NCI-H526 treated with DMSO at 0.1 percent for 48 hours (cell line): ENCODE measurements around the gene GCK.
"Not testable (repeated sequence)": the region's sequence is repeated elsewhere in the genome, so short reads cannot be mapped to it uniquely, and the experiment has no call there.

Experiments used
- DNase-seq: peaks from one replicate; lab custom pipeline; 2025; lab: John Stamatoyannopoulos, UW

GCK gene

DNA sequence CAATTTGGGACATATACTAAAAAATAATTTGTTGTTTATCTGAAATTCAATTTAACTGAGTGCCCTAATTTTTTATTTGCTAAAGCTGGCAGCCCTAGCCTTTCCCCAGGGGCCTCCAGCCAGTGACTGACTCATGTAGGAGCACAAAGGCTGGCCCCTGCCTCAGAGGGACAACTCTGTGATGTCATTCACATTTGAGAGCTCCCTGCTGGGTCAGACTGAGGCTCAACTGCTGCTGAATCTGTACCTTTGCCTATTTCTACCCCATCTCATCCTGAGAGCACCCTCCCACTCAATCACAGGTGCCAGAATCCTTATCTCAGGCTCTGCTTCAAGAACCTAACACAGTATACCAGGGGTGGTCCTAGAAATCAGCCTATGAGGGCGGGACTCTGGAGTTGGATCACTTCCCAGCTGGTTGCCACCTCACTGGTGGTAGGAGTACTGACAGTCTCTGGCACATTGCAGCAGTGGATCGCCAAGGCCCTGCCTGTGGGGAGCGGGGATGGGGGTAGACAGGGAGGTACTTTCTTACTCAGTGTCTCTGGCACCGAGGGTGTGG is 11.6 kb downstream of the GCK start:
- DNase-seq: no peak

DNA sequence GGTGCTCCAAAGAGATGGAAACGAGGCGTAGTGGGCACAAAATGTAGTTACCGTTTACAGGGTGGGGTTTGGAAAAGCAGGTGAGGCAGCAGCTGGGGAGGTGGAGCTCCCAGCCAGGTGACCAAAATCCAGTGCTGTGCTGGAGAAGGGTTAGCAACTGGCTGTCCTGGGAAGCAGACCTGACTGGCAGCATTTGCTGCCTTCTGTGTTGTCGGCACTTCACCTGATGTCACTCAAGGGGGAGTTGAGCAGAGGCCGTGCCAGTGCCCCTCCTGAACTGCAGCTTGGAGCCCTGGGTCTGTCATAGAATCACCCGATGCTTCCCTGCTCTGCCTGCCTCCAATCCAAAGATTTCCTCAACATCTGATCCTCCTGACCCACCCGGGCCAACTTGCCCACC is 12.8 kb downstream of the GCK start:
- DNase-seq: no peak

DNA sequence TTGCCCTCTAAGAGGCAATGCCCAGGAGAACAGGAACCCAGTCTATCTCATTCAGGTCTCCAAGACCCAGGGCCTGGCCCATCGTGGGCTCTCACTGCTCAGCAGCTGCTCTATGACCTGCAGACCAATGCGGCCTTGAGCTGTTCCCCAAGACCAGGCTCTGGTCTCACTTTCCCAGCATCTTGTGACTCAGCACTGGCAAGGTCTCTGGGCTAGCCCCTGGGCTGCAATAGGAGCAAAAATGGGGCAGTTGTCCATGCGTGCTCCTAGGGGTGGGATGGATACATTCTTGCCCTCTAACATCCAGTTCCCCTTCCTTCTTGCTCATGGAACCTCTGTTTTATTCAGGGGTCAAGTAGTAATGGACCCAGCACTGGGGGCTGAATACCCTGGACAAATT is 13.5 kb downstream of the GCK start:
- no peak for DNase-seq

DNA sequence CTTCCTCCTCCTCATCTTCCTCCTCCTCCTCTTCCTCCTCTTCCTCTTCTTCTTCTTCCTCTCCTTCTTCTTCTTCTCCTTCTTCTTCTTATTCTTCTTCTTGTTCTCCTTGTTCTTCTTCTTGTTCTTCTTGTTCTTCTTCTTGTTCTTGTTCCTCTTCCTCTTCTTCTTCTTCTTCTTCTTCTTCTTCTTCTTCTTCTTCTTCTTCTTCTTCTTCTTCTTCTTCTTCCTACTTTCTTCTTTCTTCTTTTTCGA is 14.6 kb downstream of the GCK start:
- not testable (repeated sequence) for DNase-seq

DNA sequence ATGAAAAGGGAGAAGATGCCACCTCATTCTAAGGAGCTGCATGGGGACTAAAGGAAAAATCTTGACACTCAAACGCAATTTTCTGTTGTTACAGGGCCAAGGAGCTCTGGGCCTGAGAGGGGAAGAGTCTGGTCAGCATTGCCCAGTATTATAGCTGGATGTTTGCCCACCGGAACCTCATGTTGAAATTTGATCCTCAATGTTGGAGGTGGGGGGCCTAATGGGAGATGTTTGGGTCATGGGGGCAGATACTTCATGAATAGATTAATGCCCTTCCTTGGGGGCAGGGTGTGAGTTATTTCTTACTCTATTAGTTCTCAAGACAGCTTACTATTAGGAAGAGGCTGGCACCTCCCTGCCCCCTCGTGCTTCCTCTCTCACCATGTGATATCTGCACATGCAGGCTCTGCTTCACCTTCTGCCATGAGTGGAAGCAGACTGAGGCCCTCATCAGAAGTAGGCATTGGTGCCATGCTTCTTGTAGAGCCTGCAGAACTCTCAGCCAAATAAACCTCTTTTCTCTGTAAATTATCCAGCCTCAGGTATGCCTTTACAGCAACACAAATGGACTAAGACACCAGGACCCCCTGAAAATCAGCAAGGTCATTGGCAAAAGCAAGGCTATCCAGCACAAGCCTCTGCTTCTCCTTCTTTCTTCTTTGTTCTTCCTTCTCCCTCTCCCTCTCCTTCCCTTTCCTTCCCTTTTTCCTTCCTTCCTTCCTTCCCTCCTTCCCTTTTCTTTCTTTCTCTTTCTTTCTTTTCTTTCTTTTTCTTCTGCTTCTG is 15.1 kb downstream of the GCK start:
- no peak for DNase-seq

DNA sequence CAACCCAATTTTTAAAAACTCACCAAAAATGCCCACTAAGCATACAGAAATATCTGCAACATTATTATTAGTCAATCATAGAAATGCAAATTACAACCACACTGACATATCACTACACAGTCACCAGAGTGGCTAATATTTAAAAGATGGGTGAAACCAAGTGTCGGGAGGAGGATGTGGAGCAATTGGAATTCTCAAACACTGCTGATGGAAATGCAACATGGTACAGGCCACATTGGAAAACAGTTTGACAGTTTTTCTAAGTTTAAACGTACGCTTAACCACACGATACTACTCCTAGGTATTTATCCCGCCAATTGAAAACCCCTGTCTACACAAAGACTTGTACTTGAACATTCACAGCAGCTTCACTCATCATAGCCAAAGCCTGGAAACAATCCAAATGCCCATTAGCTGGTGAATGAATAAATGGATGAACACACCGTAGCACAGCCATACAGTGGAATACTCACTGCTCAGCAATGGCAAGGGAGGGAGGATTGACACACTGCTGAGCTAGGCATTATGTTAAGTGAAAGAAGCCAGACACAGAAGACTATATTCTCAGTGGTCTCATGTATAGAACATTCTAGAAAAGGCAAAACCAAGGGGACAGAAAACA is 16.3 kb downstream of the GCK start:
- DNase-seq: no peak

DNA sequence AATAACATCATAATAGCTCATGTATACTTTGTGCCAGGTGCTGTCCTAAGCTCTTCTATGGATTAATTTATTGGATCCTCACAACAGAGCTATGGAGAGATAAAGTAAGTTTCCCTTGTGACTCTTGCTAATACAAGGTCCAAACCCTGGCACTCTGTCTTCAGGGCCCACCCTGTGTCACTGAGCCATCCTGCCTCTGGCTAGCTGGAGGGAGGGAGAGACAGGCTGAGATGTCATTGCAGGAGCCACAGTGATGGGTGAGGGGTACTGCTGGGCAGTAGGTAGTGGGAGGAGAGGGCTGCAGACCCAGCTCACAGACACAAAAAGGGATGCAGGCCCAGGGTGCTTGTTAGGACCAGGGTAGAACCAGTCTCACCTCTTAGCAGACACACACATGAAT is 16.9 kb downstream of the GCK start:
- no peak for DNase-seq

DNA sequence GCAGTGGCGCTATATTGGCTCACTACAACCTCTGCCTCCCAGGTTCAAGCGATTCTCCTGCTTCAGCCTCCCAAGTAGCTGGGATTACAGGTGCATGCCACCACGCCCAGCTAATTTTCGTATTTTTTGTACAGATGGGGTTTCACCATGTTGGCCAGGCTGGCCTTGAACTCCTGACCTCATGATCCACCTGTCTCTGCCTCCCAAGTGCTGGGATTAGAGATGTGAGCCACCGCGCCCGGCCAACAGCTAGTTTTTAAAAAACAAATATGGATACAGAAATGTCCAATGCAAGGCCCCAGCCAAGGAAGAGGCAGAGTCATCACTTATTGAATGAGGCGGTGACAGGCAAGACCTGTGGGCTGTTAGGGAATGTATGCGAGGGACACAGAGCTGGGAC is 17.3 kb downstream of the GCK start:
- DNase-seq: not testable (repeated sequence)

DNA sequence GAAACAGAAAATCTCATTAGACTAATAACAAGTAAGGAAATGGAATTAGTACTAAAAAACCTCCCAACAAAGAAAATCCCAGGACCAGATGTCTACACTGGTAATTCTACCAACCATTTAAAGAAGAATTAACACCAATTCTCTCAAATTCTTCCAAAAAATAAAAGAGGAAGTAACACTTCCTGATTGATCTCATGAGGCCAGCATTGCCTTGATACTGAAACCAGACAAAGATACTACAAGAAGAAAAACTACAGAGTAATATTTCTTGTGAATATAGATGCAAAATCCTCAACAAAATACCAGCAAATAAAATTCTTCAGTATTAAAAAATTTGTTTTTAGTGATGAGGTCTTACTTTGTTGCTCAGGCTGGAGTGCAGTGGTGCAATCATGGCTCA is 21.3 kb downstream of the GCK start:
- DNase-seq: no peak

DNA sequence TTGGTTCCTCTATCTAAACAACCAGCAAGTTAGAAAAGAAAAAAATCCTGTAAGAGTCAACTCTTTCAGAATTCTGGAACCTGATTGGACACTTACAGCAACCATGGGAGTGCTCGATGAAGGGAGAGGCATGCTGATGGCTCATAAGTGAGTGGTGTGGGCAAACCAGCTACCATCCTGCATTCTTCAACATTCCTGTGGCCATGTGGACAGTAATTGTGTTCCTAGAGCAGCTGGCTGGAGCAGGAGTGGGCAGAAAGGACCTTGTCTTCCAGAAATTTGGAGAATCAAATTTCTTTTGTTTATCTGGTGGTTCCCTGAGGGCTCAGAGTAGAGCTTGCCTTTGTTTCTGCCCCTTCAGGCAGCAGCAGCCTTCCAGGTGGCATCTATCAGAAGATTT is 25.6 kb downstream of the GCK start:
- no peak for DNase-seq

DNA sequence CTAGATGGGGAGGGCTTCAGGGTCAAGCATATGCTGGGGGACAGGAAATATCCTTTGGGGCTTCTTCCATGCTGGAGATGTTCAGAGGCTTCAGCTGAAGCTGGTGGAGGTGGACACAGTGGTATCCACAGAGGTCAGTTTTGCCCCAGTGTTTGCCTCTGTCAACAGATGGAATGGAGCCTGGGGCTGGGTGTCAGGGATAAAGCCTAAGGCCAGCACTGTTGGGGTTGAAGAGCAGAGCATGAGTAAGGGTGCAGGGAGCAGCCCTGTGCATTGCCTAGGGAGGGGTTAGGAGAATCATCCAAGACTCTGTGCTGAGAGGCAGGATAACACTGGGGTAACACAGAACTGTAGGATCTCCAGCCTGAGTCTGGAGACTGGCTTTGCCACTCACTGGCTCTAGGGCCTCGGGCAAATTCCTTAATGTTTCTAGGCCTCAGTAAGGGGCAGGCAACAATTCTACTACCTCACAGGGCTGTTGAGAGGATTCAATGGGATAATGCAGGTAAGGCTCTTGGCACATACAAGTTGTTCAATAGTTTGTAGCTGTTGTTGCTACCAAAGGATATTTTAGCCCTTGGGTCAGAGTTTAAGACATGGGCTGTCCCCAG is 26.3 kb downstream of the GCK start:
- DNase-seq: no peak

DNA sequence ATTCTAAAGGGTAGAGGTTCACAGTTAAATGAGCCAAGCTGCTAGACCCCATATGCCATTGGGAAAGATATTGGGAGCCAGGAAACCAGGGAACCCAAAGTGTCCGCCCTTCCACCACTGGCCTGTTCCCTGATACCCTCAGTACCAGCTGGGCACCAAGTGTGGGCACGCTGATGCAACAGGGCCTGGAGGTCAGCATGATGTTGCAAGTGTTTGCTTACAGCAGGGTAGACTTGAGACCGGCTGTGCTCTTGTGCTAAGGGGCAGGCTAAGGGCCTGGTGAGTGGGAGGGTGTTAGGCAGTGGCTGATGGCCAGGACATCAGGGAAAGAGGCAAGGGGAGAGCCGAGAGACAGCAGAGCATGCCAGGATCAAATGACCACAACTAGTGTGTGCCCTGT is 27.1 kb downstream of the GCK start:
- no peak for DNase-seq

DNA sequence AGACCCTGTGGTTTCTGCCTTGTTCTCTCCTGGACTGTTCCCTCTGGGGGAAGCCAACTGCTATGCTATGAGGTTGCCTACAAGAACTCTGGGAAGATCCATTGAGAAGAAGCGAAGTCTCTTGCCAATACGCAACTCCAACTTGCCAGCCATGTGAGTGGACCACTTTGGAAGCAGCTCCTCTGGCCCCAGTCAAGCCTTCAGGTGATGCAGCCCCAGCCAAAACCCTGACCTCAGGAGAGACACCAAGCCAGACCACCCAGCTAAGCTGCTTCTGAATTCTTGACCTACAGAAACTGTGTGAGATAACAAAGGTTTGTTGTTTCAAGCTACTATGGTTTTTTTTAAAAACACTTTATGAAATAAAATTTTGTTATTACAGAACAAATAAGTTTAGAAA is 27.9 kb downstream of the GCK start:
- DNase-seq: no peak

DNA sequence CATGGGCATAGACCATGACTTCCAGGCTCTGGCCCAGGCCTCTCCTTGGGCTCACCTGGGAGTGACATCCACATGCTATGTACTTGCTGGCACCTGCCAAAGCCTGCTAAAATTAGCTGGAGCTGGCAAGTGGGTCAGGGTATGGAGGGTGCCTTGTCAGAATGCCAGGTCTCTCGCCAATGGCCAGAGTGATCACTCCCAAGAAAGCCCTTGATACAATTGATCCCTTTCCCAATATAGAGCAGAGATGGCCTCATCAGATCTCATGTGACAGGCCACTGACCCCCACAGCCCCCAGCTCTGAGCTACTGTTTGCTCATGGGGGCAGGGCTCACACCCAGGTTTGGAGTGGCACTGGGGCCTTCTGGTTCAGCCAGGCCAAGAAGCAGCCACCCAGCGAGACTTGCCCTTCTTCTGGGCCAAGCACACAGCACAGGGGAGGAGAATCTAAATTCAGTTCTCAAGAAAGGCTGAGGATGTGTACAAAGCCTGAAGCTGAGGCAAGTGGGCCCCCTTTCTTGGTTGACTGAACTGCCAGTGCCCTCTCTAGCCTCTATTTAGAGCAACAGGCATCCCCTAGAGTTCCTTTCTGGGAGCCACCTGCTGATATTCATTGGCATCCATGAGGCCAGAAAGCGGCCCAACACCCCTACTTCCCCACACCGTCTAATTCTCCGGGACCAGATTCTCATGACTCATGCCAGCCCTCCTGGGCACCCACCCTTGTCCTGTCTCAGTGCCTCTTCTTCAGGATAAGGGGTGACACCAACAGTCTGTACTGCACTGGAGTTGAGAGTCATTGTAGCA is 29.2 kb downstream of the GCK start:
- no peak for DNase-seq

DNA sequence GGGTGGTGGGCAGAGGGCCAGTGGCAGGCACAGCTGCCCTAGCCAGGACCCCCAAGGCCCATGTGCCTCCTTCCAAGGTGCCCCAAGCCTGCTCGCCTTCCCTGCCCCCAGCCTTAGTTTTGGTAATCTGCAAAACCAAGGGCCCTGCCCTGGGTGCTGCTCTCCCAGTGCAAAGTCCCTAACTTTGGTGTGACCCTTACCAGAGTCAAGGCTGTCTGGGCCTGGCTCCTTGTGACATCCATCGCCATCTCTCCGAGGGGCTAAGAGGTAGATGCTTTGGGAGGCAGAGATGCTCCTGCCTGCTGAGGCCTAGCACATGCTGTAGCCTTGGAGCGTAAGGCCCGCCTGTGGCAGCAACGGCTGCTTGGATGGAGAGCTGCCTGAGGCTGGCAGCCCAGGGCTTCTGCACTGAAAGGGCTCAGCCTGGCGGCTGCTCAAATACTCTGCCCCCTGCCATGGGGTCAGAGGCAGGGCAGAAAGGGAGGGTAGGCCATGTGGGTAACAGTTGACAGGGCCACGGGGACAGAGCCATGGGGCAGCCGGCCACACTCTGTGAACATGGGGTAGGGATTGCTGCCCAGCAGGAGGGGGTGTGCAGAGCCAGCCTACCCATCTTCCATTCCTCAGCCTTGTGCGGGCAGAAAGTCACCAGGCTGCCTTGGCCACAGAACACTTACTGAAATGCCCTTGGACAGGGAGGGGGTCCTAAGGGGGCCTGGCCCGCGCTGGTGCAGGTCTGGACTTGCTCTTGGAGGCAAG is 30.2 kb downstream of the GCK start:
- no peak for DNase-seq

DNA sequence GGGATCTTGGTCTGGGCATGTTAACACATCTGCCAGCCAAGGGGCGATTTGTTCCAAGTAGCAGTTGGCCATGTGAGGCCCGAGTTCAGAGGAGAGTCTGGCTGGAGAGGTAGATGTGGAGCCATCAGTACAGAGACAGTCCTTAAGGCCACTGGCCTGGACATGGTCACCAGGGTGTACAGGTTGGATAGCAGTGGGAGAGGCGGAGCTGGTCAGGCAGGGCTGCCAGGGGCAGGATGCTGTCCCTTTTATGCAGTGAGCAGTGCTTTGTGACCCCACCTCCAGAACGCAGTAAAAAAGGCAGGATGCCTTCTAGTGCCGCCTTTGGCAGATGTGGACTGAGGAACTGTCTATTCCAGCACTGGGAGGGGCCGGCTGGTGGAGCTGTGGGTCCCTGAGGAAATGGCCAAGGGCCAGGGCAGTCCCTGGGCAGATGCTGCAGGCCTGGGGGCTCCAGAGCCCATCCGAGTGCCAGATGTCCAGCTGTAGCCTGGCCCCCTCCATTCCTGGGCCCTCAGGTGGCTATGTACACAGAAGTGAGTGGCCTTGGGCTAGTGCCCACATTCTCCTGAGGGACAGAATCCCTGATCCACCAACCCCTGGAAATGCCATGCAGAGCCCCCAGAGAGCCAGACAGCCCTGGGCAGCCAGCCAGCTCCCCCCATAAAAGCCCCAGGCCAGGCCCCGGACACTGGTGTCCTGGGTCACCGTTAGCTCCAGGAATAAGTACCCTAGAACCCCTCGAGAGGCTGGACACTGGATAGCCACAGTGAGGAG is 31.0 kb downstream of the GCK start:
- no peak for DNase-seq

DNA sequence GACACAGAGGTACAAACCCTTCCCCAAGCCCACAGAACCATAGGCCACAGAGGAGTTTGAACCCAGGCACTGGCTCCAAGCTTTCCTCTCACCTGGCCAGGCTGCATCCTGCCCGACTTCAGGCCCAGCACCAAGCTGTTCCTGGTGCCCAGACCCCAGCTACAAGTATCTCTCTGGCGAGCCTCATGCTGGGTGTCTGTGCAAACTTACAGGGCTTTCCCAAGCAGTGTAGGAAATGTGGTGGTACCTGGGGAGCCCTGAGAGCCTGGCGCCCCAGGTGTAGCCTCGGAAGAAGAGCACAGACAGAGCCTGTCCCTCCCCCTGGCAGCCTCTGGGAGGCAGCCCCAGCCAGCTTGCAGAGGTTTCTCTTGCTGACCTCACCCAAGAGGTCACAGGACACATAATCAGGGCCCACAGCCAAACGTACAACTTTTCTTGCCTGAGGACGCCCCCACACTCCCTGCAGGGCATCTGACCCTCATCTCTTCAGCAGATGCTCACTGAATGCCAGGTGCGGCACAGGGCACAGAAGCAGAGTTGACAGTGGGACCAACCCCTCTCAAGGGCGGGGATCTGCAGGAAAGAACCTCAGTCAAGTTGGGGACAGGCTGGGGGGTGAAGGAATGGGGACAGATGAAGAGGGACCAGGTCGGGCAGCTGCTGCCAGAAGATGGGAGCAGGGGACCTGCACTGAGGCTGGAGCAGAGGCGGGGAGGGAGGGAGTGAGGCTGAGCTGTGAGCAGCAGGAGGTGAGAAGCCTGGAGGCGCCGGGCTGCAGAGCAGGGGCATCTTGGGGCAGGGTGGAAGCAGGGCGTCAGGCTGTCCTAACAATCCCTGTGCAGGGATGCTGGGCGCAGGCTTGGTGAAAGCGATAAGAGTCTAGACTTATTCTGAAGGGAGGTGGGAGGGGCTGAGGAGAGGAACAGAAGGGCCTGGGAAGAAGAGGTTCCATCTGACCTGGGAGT is 31.8 kb downstream of the GCK start:
- DNase-seq: no peak

DNA sequence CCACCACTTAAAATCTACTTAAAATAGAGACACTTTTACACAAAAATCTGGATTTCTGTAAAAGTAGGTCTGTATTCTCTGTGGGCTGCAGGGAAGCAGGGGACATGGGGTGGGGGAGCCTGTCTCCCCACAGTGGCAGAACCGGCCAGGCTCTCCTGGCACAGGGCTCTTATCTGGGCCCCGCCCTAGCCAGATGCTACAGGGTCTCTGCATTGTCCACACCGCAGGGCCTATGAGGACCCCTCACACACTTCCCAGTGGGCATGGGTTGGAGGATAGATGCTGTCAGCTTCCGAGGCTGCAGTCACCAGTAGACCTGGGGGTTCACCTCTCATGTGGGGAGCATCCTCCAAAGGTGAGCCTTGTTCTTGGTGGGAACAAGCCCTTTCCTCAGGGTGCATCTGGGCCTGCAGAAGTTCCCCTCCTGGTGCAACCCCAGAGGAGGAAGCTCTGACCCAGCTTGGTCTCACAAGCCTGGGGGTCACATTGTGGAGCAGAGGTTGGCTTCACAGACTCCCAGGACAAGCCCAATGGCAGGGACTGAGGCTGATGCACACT is 32.7 kb downstream of the GCK start:
- DNase-seq: no peak
